GM21367 (cell line): ENCODE measurements around the gene AKR1C1.
"Not testable (repeated sequence)": the region's sequence is repeated elsewhere in the genome, so short reads cannot be mapped to it uniquely, and the experiment has no call there.

Source experiments
- ATAC-seq: cut with Tn5 transposase; IDR thresholded peaks from one replicate; pipeline ENCODE4 v1.9.1; 2021; ENCODE audit not compliant: unreplicated experiment

The AKR1C1 gene

GRCh38 chr10:5014200-5014910 lies 51.1 kb downstream of the AKR1C1 start:
- ATAC-seq = not testable (repeated sequence)

DNA sequence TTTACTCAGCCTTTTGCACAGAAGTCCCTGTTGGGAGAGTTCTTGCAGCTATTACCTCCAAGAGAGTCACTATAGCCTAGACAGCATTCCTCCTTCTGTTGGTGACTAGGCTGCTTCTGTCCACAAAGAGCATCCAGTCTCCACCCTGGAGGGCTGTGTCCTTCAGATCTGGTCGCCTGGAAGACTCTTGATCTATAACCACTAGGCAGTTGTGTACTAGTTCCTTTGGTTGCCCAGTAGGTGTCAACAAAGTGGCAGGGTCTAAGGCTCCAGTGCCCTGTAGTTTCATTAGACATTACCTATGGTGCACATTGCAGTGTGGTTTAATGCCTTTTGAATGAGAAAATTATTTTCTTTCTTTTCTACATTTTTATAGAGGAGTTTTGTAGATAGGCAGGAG lies 51.7 kb downstream of the AKR1C1 start:
- ATAC-seq = no peak

- ATAC-seq = no peak
Observed at GRCh38 chr10:5018134-5018533, 54.9 kb downstream of the AKR1C1 start.

DNA sequence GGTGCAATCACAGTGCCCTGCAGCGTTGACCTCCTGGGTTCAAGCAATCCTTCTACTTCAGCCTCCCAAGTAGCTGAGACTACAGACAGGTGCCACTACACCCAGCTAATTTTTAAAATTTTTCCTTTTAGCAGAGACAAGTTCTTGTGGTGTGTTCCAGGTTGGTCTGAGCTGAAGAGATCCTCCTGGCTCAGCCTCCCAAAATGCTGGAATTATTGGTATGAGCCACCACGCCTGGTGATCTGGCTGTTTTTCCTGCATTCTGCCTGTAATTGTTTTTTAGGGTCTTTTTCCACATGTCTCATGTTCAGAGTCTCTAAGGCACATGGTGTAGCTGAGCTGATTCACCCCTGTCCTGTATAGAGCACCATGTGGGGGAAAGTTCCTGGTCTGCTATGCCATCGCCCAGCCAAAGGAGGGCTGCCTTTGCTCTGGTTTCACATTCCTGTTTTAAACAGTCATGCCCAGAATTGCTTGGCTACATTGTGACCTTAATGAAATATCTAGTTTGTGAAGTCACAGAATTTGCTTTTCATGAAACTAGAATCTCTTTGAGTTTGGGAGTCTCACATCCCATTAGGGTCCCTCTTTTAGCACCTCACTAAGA lies 55.6 kb downstream of the AKR1C1 start:
- ATAC-seq = not testable (repeated sequence)

DNA sequence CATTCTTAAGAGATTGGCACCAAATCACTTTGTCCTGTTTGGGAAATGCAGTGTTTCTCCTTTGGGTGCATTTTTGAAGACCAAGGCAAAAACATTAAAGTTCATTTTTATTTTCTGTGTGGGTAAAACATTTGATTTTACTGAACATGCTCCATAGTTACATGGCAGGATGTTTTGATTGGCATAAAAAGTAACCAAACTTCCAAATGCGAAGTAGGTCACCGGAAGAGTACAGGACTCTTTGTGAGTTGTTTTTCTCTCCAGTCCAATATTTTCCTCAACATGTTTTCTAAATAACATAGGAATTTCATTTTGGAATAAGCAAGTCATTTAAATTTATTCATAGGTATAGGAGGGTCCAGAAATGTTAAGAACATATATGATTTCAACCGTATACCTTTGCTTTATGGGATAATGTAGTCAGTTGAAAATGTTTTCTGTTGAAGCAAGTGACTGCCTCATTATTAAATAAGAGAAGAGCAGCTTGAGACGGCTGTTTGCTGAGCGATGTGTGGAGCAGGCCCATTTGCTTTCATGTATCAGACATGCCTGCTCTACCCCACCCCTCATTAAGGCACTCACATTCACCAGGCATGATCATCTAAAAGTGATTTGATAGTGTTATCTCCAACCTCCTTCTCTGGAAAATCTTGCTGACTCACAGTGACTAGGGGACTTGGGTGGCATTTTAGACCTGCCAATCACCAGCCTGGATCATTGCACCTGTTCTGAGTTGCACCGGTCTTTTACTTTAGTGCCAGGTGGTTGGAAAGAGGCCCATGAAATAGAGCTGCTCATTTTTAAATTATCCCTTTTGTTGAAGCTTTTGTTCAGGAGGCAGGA lies 56.8 kb downstream of the AKR1C1 start:
- ATAC-seq = not testable (repeated sequence)

- ATAC-seq = not testable (repeated sequence)
Observed at GRCh38 chr10:5021624-5022290, 58.5 kb downstream of the AKR1C1 start.

DNA sequence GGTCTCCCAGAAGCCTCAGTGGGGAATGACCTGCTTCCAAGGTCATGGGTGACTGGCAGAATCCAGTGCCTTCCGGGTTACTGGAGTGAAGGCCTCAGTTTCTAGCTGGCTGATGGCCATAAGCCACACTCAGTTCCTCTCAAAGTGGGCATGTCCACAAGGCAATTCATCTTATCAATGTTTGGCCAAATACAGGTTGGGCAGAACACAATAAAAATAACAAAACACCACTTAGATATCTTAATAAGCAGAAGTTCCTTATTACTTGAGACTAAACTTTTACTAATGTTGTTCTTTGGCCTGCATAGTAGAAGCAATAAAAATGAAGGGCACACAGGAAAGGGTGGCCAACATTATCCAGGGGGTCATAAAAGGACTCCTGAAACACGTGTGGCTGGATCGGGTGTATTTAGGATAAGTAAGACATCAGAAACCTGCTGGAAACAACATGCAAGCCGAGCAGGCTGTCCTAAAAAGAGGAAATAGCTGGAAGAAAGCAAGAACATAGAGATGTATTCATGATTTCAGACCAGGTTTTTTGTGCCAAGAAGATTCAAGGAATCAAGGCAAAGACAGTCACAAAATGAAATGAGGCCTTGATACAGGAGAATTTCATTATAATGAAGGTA lies 60.1 kb downstream of the AKR1C1 start:
- ATAC-seq = no peak

- ATAC-seq = not testable (repeated sequence)
Observed at GRCh38 chr10:5025461-5025881, 62.3 kb downstream of the AKR1C1 start.

DNA sequence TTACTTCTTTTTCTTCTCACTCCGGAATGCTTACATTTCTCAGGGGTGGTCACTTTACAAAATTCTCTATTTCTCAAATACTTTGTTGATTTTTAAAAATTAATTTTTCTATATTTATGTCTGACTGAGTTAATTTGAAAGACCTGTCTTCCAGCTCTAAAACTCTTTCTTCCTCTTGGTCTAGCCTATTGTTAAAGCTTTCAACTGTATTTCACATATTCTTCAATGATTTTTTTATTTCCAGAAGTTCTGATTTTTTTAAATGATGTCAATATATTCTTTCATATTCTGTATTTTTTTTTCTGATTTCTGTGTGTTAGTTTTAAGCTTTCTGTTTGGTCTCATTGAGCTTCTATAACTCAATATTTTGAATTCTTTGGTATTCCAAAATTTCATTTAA lies 67.8 kb downstream of the AKR1C1 start:
- no peak for ATAC-seq

GRCh38 chr10:5031588-5031987 lies 68.4 kb downstream of the AKR1C1 start:
- not testable (repeated sequence) for ATAC-seq

- ATAC-seq = not testable (repeated sequence)
Observed at GRCh38 chr10:5032444-5032843, 69.2 kb downstream of the AKR1C1 start.
